ENCODE data around the gene TUBA4A.

TUBA4A gene

DNA sequence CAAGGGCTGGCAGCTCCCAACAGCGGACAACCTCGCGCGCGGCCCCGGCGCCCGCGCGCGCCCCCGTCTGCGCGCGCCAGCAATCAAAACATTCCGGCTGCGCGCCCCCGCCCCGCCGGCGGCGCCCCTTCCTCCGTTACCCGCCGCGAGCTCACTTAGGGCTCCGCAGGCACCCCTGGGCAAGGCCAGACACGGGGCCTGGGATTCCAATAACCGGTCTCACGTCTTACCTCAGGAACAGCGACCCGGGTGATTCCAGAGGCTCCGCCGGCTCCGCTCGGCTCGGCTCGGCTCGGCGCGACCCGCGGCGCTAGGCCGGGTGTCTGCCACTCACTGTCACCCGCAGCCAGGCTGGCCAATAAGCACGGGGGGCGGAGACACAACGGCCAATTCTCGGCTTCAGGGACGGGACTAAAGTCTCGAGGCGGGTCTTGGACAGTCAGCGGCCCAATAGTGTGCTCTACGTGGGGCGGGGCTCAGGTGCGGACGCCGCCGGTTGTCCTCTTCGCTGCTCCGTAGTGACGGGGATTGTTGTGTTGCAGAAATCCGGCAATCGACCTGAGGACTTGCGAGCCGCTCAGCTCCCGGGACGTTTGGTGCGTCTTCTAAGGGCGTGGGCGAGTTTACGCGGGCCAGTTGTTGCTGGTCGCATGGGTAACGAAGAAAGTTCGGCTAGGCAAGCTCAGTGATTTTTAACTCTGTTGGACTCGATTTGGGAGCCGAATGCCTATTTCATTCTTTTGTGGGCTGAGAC, 24.2 kb downstream of the TUBA4A start, which contains the start of the genes ANKZF1 and ATG9A:
Gene ANKZF1, plus strand, starts transcription at position 502 of the 754 bp plus-strand sequence. CDS start 452 bp downstream, outside the sequence.
Gene ATG9A, minus strand, starts transcription at position 332 of the 754 bp plus-strand sequence. CDS start 1,612 bp downstream, outside the sequence.
- peak; percentile 98 for DNase-seq

DNA sequence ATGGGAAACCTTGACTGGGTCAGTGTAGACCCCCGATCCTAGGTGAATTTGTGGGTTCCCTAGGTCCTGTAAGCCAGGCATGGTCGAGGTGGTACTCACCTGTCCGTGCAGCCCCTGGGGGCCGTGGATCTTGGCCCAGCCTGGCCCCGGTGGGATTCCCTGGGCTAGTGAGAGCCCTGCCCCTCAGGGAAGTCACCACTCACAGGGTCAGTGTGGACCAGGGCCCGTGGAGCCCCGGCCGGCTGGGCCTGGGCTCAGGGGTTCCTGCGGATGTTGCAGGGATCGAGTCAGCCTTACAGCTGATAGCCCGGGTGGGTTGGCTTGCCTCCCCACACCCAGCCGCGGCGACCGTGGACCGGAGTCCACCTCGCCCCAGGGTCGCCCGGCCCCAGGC, 24.8 kb downstream of the TUBA4A start:
- DNase-seq: no peak

DNA sequence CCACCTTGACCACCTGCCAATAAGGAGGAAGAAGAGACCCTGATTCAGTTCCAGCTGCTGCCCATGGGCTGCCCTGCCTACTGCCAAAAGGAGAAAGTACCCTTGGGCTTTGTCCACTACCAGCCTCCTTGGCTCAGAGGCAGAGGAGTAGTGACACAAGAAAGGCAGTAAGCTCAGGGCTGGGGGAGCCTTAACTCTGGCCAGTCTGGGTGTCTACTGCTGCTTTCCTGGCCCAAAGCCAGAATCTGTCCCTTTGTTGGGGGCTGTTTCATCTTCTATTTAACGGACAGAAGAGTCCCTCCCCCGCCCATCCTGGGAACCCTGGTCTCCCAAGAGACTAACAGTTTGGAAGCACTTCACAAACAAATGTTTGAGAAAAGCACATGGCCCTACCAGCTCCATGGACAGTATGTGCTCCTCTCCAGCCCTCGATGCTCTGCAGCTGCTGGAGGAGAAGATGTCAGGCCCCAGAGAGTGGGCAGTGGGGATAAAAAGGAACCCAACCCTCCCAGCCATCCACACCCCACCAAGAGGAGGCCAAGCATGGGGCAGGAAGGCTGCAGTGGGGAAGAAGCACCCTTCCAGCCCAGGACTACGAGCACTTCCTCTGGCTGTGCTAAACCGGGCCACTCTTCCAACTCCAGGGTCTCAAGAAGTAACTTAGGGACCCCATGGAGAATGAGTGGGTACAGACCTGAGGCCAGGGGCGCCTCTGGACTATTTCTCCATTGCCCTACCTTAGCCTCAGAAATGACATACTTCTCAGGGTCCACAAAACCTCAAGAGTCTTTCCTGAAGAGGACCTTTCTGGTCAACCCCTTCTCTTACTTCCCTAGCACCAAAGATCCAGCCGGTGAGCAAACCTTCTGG, 25.4 kb downstream of the TUBA4A start:
- no peak for DNase-seq

DNA sequence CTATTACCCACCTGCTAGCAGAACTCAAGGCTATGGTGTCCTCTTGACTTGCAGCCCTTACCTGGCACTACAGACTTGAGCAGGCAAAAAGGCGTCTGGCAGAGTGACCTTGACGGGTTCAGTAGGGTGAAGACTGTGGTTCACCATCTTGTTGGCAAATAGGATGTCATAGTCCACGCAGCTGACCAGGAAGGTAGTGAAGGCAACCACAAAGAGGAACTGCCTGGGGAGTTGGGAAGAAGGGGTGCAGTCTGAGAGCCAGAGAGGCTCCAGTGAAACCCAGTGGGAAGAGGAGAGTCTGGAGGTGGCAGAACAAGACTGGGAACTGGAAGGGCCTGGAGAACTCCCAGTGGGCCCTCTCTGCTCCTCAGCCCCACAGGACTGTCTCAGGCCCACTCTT, 28.4 kb downstream of the TUBA4A start:
- no peak for DNase-seq

DNA sequence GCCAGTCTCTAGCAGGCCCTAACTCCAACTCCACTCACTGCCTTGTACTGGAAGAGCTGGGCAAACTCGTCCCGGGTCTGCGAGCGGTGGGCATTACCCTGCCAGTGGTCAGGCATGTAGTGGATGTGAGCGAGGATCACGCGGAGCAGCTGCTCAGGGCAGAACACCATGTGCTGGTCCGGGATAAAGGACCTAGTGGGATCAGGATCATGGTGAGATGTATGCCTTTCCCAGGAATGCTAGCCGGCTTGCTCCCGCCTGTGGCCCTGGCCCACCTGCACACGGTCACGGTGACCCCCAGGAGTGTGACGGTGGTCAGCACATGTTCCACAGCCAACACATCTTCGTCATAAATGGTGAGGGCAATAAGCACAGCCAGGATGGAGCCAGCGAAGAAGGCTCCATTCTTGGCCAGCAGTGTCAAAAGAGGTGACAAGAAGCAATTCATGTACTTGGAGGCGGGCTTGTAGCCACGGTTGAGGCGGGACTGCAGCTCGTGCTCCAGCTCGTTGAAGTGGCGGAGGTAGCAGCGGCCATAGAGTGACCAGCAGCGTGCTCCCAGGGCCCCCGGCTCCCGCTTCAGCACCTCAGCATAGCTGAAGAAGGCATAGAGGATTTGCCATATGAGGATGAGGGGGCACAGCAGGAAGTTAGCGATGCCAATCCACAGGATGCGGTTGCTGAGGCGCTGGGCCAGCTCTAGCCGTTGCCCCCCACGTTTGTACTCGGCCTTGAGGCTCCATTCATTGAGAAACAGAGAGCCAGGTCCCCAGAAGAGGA, 29.7 kb downstream of the TUBA4A start:
- no peak for DNase-seq

- DNase-seq: no peak
Measured at GRCh38 chr2:219221957-219222518, 31.7 kb downstream of the TUBA4A start.

- DNase-seq: no peak
Measured at GRCh38 chr2:219220652-219221402, 32.9 kb downstream of the TUBA4A start.

DNA sequence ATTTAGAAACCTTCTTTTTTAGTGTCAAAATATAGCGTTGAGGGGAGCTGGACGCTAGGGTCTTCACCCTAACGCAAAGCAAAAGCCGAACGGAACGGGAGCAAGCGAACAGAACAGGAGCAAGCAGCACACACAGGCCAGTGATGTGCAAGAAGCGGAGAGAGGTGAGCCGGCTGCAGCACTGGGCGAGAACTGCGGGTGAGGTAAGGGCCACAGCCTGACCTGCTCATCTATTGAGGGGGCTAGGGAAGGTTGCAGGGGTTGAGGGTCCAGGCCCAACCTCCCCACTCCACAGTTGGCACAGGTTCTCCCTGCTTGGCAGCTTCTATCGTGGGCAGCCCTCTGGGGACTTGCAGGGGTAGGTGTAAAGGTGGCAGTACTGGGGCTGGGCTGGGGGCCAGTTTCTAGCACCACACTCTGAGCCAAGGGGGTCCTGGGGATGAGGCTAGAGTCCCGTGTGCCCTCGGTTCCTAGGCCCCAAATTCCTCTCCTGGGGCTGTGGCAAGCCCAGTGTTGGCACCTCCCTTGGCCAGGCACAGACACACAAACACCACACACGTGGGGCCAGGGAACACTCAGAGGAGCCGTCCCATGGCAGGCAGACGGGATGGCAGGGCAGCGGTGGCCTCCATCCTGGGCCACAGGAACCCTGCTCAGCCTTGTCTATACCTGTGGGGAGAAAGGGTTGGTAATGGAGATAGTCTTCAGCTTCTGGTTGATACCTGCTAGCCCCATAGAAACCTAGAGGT, 33.8 kb downstream of the TUBA4A start:
- DNase-seq: no peak

DNA sequence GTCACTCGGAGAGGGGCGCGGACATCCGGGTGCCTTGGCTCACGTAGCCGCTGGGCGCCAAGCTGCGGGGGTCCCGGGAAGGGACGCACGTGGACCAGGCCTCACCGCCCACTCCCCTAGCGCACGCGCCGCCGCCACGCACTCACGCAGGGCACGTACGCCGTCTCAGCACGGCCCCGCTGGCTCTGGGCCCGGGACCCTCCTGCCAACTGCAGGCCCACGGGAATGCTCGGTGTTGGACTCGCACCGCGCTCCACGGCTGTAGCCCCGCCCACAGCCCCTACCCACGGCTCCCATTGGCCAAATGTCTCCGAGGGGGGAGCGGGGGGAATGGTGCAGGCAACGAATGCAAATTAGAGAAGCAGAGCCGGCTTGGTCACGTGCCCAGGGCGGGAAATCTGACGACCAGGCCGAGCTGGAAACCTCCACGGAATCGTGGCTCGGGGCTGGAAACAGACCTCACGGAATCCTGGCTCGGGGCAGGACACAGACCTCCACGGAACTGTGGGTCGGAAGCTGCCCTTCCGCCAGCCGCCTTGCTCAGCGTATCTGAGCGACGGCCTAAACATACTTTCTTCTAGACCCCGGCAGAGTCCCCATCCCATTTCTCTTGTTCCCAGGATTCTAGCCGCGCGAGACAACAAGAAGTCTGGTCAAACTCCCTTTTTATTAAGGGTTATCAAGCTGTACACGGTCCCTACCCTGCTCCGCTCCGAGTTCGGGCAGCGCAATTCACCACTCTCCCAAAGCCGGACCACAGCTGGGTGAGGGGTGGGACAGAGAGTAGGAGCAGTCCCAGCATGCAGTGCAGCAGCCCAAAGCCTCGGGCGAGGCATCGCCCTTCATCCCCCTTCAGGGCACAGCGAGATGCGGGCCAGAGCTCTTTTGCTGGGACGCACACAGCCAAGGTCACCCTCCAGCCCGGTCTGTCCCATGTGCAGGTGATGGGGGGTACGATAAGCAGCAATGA, 34.7 kb downstream of the TUBA4A start, which contains the start of gene ABCB6:
Gene ABCB6, minus strand, starts transcription at position 227 of the 970 bp plus-strand sequence. CDS start 285 bp downstream, outside the sequence.
- DNase-seq: peak; percentile 94

- peak; percentile 46 for DNase-seq
Measured at GRCh38 chr2:219218217-219218731, 35.4 kb downstream of the TUBA4A start.

DNA sequence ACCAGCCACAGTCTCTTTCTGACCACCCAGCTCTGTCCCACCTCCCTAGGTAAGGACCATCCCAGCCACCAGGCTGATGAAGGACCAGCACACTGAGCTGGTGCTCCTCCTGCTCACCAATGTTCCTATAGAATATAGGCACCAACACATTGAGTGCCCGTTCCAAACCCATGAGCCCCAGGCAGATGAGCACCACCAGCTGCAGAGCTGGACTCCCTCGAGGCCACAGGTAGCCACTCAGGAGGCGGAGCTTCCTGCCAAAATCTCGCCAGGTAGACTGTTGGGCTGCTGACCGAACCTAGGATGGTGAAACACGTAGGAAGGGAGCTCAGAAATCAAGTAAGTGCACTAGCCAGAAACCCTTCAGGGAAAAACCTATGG, 37.2 kb downstream of the TUBA4A start:
- no peak for DNase-seq

GRCh38 chr2:219215871-219216534, 37.7 kb downstream of the TUBA4A start:
- DNase-seq: no peak

GRCh38 chr2:219214786-219215185, 38.9 kb downstream of the TUBA4A start:
- DNase-seq: no peak

- no peak for DNase-seq
Measured at GRCh38 chr2:219214141-219214540, 39.6 kb downstream of the TUBA4A start.

DNA sequence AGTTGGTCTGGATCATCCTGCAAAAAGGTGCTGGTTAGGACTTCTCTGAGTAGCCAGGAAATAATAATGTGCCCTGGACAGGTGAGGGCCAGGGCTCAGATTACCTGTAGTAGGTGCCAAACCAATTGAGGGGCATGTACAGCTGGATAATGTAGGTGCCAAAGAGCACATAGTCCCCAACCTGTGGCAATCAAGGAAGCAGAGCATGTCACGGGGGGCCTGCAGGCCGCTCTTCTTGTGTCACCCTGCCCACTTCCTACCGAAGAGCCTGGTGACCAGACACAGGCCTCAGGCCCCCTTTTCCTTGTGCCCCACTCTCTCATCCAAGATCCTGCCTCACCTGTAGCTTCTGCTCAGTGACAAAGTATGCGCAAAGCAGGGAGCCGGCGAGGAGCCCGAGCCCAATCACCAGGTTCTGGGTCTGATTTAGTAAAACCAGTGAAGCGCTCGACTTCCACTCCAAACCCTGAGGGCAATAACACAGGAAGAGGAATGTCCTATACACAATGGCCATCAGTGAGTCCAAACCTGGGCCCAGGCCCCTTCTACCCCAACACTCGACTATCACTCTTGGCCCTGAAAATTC, 40.1 kb downstream of the TUBA4A start:
- DNase-seq: no peak

GRCh38 chr2:219213026-219213415, 40.7 kb downstream of the TUBA4A start:
- DNase-seq: no peak

DNA sequence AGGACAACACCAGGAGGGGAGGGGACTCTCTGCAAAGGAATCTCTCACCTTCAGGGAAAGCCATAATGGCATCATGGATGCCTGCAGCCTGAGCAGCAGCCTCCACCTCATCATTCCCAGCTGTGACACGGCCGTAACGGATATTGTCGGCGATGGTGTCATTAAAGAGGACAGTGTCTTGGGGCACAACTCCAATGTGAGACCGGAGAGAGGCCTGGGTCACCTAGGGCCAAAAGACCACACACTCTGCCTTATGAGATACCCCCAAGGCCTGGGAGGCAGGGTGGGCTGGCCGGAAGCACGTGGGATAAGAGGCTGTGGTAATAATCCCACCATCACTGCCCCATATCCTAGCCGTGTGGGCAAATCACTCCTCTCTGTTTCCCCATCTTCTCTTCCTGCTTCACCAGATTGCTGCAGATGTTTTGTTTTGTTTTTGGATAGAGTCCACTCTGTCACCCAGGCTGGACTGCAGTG, 42.8 kb downstream of the TUBA4A start:
- DNase-seq: no peak

DNA sequence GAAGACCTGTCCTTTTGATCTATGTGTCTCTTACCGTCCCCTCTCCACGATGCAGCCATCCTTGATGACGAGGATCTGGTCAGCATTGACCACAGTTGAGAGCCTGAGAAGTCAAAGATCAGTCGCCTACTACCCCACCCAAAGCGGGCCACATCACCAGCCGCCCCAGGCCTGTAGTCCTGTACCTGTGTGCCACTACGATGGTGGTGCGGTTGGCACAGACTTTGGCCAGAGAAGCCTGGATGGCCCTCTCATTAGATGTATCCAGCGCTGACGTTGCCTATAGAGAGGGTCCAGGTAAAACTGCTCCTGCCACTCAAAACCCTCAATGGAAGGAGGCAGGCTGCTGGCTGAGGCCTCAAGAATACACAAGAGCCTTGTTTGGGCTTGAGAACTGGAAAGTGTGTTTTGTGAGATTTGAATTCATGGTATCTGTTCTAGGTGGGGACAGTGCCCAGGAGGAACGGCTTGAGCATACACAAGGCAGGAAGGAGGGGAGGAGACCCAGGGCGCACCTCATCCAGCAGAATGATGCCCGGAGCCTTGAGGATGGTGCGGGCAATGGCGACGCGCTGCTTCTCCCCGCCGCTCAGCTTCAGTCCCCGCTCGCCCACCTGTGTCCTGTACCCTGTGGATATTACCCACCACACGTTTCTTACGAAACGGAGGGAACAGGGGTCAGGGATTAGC, 43.4 kb downstream of the TUBA4A start:
- no peak for DNase-seq
